GM12878 (cell line): ENCODE results near the gene MXI1. TPM values are rescaled to one million over a fixed set of nuclear protein-coding genes. Genes with fewer than 3 reads are reported as not detected.
"Not testable (repeated sequence)": the region's sequence is repeated elsewhere in the genome, so short reads cannot be mapped to it uniquely, and the experiment has no call there.

Source experiments
- ATAC-seq: fragments of 200-7000 bp; cut with Tn5 transposase; 3 replicates; pipeline ENCODE4 v1.9.1; 2020; ENCODE audit warnings: mild to moderate bottlenecking, moderate library complexity
- BruUV-seq: library from RNA; stranded (reverse); fragments of 400-500 nt; replicated peaks from 2 replicates; lab custom pipeline; 2021; lab: Mats Ljungman, UMichigan
- CTCF ChIA-PET: fragments of 300-600 bp; sonication (Branson Sonifier 250); formaldehyde crosslinking; extraction: SDS; loops from one replicate; lab custom pipeline; 2021; ENCODE audit warnings: inconsistent platforms; lab: Yijun Ruan, JAX
- POLR2A ChIA-PET: fragments of 350-600 bp; formaldehyde crosslinking; extraction: SDS; loops from one replicate; lab custom pipeline; 2021; ENCODE audit warnings: inconsistent platforms; lab: Charles Lee
- RAD21 ChIA-PET: fragments of 300-600 bp; sonication (Branson Sonifier 250); formaldehyde crosslinking; loops from one replicate; lab custom pipeline; 2023; ENCODE audit warnings: antibody characterized with exemption; ENCODE audit not compliant: unreplicated experiment; lab: Charles Lee
- SMC1A ChIA-PET: fragments of 300-600 bp; sonication (Branson Sonifier 250); formaldehyde crosslinking; loops from one replicate; lab custom pipeline; 2023; ENCODE audit not compliant: unreplicated experiment, uncharacterized antibody; lab: Charles Lee
- DNase-seq: peaks from one replicate; pipeline ENCODE4 v3.0.0-alpha.2; 2011; ENCODE audit warnings: low read depth, low spot score
- FAIRE-seq: peaks from 3 replicates; lab custom pipeline; 2011; peaks lifted over from hg19 to GRCh38; lab: Jason Lieb, UNC
- H2AFZ ChIP-seq: 2 replicates; pipeline ENCODE4 v1.6.0; 2011; ENCODE audit warnings: low read depth, low read length, control low read depth; ENCODE audit not compliant: control insufficient read depth
- H3K27ac ChIP-seq: 2 replicates; pipeline ENCODE4 v1.5.1; 2011; ENCODE audit warnings: control low read depth; ENCODE audit not compliant: control insufficient read depth, insufficient read depth
- H3K27me3 ChIP-seq, 2 experiments: replicated peaks in 1 of 2; 2 replicates each; pipeline versions ENCODE4 v1.6.0 to v1.6.1; 2011; ENCODE audit warnings: low read length in 1 of 2; ENCODE audit not compliant: control insufficient read depth in 2 of 2, insufficient read depth in 2 of 2
- H3K36me3 ChIP-seq, 2 experiments: 2 replicates each; pipeline ENCODE4 v1.5.1; 2011; ENCODE audit warnings: low read length in 1 of 2; ENCODE audit not compliant: control insufficient read depth in 2 of 2, insufficient read depth in 2 of 2
- H3K4me1 ChIP-seq: 2 replicates; pipeline ENCODE4 v1.6.1; 2011; ENCODE audit warnings: mild to moderate bottlenecking, low read length, moderate library complexity, mixed read lengths; ENCODE audit not compliant: control insufficient read depth, insufficient read depth
- H3K4me2 ChIP-seq: 2 replicates; pipeline ENCODE4 v1.6.0; 2011; ENCODE audit warnings: control low read depth; ENCODE audit not compliant: control insufficient read depth, insufficient read depth
- H3K4me3 ChIP-seq: fragments of 200-600 bp; sonication (generic); 2 replicates; pipeline ENCODE4 v1.5.1; 2016
- H3K79me2 ChIP-seq: 2 replicates; pipeline ENCODE4 v1.6.0; 2011; ENCODE audit warnings: low read length; ENCODE audit not compliant: control insufficient read depth, insufficient read depth
- H3K9ac ChIP-seq: 2 replicates; pipeline ENCODE4 v1.8.0; 2011; ENCODE audit warnings: low read length, control low read depth, mixed read lengths; ENCODE audit not compliant: control insufficient read depth, insufficient read depth
- H3K9me3 ChIP-seq: replicated peaks from 3 replicates; pipeline ENCODE4 v1.5.1; 2011; ENCODE audit warnings: mild to moderate bottlenecking, low read length; ENCODE audit not compliant: control insufficient read depth, insufficient read depth
- H4K20me1 ChIP-seq: 2 replicates; pipeline ENCODE4 v1.6.0; 2011; ENCODE audit not compliant: control insufficient read depth, insufficient read depth
- MXI1 ChIP-seq: fragments of 150-350 bp; IDR thresholded peaks from 2 replicates; pipeline ENCODE4 v1.6.1; 2011; ENCODE audit warnings: low read depth, mild to moderate bottlenecking, inconsistent platforms, low read length, improper control_type of control experiment
- RAD51 ChIP-seq: fragments of 450-650 bp; IDR thresholded peaks from 2 replicates; pipeline ENCODE4 v1.6.1; 2016; ENCODE audit warnings: moderate library complexity, mild to moderate bottlenecking, inconsistent platforms
- WGBS: methylation state at CpG from one replicate; pipeline ENCODE4 v1.1.6; 2016; ENCODE audit warnings: low lambda C conversion rate; ENCODE audit not compliant: insufficient replicate concordance, insufficient coverage; ENCODE audit errors: missing lambda C conversion rate; 5-methylcytosine and 5-hydroxymethylcytosine counted together
- in situ Hi-C: fragments of 300-500 bp; cut with MboI; formaldehyde crosslinking; loops from 9 replicates; pipeline ENCODE4 v1.14.3; 2018; ENCODE audit warnings: mixed read lengths
- intact Hi-C: fragments of 100-400 bp; cut with micrococcal nuclease; formaldehyde crosslinking; loops from one replicate; pipeline ENCODE4 v1.14.2; 2022; ENCODE audit not compliant: unreplicated experiment
- polyA plus RNA-seq, 11 experiments: library from polyadenylated mRNA; depleted of rRNA in 4 of 11; unstranded in 6 of 11; stranded (reverse) in 5 of 11; fragments of >200 nt; fragmentation: Nextera tagmentation in 4 of 11; fragmentation: Illumina TruSeq in 1 of 11; extraction: Ambion mirVana in 4 of 11; extraction: Trizol in 1 of 11; gene quantifications; 1 replicate in 1 of 11; 2 replicates in 10 of 11; pipeline versions ENCODE4 v1.2.1 to v1.2.3, GENCODE V29; 2011 to 2016; ENCODE audit warnings: inconsistent platforms in 2 of 11, missing spikeins in 2 of 11, low read depth in 1 of 11
- total RNA-seq, 4 experiments: library from RNA; depleted of rRNA in 3 of 4; stranded (reverse); fragments of >200 nt in 3 of 4; fragmentation: Illumina TruSeq in 1 of 4; extraction: Trizol in 1 of 4; gene quantifications; 2 replicates each; pipeline versions ENCODE4 v1.2.1 to v1.2.3, GENCODE V29; 2013 to 2021

Gene MXI1
- total and polyA plus RNA-seq, 10 of the 15 experiments (the other 5 are each of a cell fraction or from before 2014, with no cell fraction given): 0.23 to 8.0 (median 0.41) TPM

DNA sequence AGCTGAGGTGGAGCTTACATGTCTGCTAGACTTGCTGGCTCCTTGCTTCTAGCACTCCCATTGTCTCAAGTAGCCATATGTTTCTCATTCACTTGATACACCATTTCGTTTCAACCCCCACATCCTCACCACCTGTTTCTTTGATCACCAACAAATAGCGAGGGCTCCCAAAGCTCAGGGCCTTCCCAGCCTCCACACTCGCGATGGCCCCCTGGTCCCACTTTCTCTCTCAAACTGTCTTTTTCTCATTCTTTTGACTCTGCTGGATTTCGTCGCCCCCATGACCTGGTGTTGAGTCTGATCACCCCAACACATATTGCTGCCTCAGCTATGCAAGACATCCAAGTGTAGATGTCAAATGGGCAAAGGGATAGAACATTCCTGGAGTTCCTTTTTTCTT, 123.3 kb downstream of the MXI1 start:
- no peak for ATAC-seq
- no peak overlapping the region for H2AFZ ChIP-seq

DNA sequence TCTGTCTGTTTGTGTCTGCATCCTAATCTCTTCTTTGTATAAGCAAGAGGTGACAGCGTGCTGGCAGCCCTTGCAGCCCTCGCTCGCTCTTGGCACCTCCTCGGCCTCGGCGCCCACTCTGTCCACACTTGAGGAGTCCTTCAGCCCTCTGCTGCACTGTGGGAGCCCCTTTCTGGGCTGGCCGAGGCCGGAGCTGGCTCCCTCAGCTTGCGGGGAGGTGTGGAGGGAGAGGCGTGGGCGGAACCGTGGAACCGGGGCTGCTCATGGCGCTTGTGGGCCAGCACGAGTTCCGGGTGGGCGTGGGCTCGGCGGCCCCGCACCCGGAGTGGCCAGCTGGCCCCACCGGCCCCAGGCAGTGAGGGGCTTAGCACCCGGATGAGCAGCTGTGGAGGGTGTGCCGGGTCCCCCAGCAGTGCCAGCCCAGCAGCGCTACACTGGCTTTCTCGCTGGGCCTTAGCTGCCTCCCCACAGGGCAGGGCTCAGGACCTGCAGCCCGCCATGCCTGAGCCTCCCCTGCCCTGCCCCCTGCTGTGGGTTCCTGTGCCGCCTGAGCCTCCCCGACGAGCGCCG, 123.9 kb downstream of the MXI1 start:
- H3K9ac ChIP-seq, H2AFZ ChIP-seq, H3K79me2 ChIP-seq, in situ Hi-C loops, DNase-seq, H3K4me2 ChIP-seq, H3K36me3 ChIP-seq, POLR2A ChIA-PET, H3K27ac ChIP-seq, H4K20me1 ChIP-seq, H3K27me3 ChIP-seq, intact Hi-C loops, H3K9me3 ChIP-seq, ATAC-seq, FAIRE-seq, BruUV-seq, H3K4me3 ChIP-seq: not testable (repeated sequence)
- H3K4me1 ChIP-seq: peaks cover 14% of the 10 kb centered on the region
- ChIA-PET SMC1A (interaction anchor here (1.1 kb wide), 1 partner anchor 172 kb away, joined by 4 read pairs; no protein-coding TSS in a partner anchor), RAD21 (interaction anchor here (1.9 kb wide), 1 partner anchor 24 kb away, joined by 5 read pairs; no protein-coding TSS in a partner anchor), CTCF (interaction anchor here (3.5 kb wide), 1 partner anchor 8 kb away, joined by 11 read pairs; no protein-coding TSS in a partner anchor)
- 96% methylated on average over 25 of the region's 32 CpGs for WGBS

More for the DNA sequence above, 123.3 kb downstream of the MXI1 start:
- no TSS peak for BruUV-seq
- Histone ChIP-seq H4K20me1 (no peaks in the 10 kb centered on the region), H3K79me2 (no peaks in the 10 kb centered on the region), H3K4me3 (no peak overlapping the region), H3K27ac (no peak overlapping the region), H3K36me3 (no peaks in the 10 kb centered on the region), H3K9me3 (peaks cover 2% of the 10 kb centered on the region; the same call in 1 of the 3 replicates), H3K27me3 (no peaks in the 10 kb centered on the region), H3K4me2 (no peak overlapping the region), H3K9ac (no peak overlapping the region), H3K4me1 (peaks cover 20% of the 10 kb centered on the region)
- DNase-seq (no peak), FAIRE-seq (no peak)
- TF ChIP-seq MXI1 (no peak), RAD51 (no peak)
- SMC1A ChIA-PET: interaction anchor here (8.7 kb wide), 1 partner anchor 171 kb away, joined by 73 read pairs; no protein-coding TSS in a partner anchor
- CTCF ChIA-PET: no interaction called here
- WGBS: 85% methylated on average over 6 of the region's 6 CpGs
- RAD21 ChIA-PET: interaction anchor here (1.9 kb wide), 1 partner anchor 25 kb away, joined by 5 read pairs; no protein-coding TSS in a partner anchor
- in situ Hi-C loops (no loop called here), intact Hi-C loops (no loop called here)
- POLR2A ChIA-PET: no interaction called here
